Muscle of leg (tissue), 11 donors: Measurements from ENCODE around the gene RAMACL. TPM values are rescaled to one million over a fixed set of nuclear protein-coding genes. Genes with fewer than 3 reads are reported as not detected.

Experiments
- DNase-seq: peaks from one replicate; pipeline ENCODE4 v3.0.0; 2013
- H3K27ac ChIP-seq: one replicate; pipeline ENCODE4 v1.5.1; 2013; ENCODE audit warnings: mild to moderate bottlenecking, low read length, control low read depth
- H3K27me3 ChIP-seq: one replicate; pipeline ENCODE4 v1.6.1; 2013; ENCODE audit warnings: low read length; ENCODE audit not compliant: control insufficient read depth, insufficient read depth
- H3K36me3 ChIP-seq: one replicate; pipeline ENCODE4 v1.6.1; 2013; ENCODE audit warnings: low read length; ENCODE audit not compliant: control insufficient read depth, insufficient read depth
- H3K4me1 ChIP-seq: one replicate; pipeline ENCODE4 v1.6.1; 2013; ENCODE audit warnings: low read length; ENCODE audit not compliant: control insufficient read depth, insufficient read depth
- H3K4me3 ChIP-seq: one replicate; pipeline ENCODE4 v1.5.1; 2013; ENCODE audit warnings: low read length, control low read depth
- H3K9me3 ChIP-seq: replicated peaks from 2 replicates; pipeline ENCODE4 v1.6.1; 2013; ENCODE audit warnings: low read depth, low read length; ENCODE audit not compliant: control insufficient read depth
- WGBS: methylation state at CpG from one replicate; pipeline ENCODE4 v1.1.5; 2013; ENCODE audit warnings: missing lambda C conversion rate; ENCODE audit not compliant: insufficient coverage; 5-methylcytosine and 5-hydroxymethylcytosine counted together
- polyA plus RNA-seq, 8 donors: library from polyadenylated mRNA; unstranded; fragments of 120-200 nt; gene quantifications; one replicate each; pipeline versions ENCODE4 v1.2.1 to v1.2.3, GENCODE V29; 2013; ENCODE audit warnings: inconsistent platforms in 1 of 8, low replicate concordance in 1 of 8; ENCODE audit not compliant: insufficient read length in 8 of 8, insufficient read depth in 1 of 8
- total RNA-seq: library from RNA; stranded (reverse); fragments of 120-200 nt; gene quantifications from one replicate; pipeline ENCODE4 v1.2.4, GENCODE V29; 2013

The RAMACL gene
- total and polyA plus RNA-seq, 9 donors: 0.11 to 0.71 (median 0.15) TPM; not detected in 3

DNA sequence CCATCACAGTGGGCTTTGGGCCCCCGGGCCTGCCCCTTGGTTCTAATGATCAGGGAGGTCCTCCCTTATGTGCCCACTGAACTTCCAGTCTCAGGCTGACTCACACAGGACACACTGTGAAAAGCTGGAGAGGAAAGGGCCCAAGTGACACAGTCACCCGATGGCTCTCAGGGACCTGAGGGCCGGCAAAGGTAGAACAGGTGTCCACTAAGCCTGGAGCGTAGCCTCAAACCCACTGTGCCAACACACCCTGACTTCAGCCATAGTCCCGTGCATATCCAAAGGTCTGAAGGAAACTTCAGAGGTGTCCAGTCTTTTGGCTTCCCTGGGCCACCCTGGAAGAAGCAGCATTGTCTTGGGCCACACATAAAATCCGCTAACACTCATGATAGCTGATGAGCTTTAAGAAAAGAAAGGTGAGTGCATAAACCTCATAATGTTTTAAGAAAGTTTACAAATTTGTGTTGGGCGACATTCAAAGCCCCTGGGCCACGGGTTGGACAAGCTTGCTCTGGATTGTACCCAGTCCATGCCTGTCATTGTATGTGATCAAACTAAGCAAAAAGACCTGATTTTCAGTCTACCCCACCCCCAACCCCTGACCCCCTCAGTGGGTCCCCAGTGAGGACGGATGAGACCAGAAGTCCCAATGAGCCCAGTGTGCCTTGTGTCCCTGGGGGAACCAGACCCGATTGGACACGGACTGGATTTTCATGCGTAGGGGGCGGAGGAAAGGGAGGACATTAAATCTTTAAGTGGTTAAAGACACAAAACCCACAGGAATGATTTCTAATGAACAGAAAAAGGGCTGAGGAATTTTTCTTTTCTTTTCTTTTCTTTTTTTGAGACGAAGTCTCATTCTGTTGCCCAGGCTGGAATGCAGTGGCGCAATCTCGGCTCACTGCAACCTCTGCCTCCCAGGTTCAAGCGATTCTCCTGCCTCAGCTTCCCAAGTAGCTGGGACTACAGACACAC lies 6.1 kb downstream of the RAMACL start:
- Histone ChIP-seq H3K4me1 (peaks cover 42% of the 10 kb centered on the region), H3K27ac (peak overlapping the region; percentile 80), H3K36me3 (peaks cover 6% of the 10 kb centered on the region), H3K27me3 (no peaks in the 10 kb centered on the region), H3K4me3 (no peak overlapping the region), H3K9me3 (no peaks in the 10 kb centered on the region)
- 80% methylated on average over 5 of the region's 17 CpGs for WGBS
- DNase-seq: no peak

DNA sequence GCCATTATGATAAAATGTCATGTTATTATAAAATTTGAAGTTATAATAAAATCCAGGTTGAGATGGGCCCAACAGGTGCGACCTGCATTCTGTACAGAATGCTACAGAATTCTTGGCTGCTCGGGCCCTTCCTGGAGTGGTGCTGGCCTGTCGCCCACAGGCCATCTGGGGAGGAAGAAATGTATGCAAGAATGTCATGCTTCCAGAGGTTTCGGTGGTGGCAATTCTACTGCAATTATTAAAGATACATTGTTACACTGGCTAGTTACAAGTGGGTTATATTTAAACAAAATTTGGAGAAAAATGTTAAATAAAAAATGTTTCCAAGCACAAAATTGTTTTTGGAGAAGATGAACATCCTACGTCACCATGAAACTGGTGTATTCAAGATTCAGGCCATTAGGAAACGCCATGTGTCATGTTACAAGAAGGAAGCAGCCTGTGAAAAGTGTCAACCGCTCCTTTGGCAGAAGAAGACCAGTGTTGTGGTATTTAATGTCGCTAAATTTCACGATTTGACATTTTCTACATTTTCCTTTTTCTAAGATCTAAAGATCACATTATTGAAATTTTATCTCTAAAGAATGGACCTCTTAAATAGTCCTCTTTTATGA lies 7.1 kb downstream of the RAMACL start:
- WGBS: no CpG with 5 or more reads among the region's 9 CpGs
- peak; percentile 65 for DNase-seq
- Histone ChIP-seq H3K36me3 (peaks cover 6% of the 10 kb centered on the region), H3K9me3 (no peaks in the 10 kb centered on the region), H3K4me3 (no peak overlapping the region), H3K4me1 (peaks cover 42% of the 10 kb centered on the region), H3K27me3 (no peaks in the 10 kb centered on the region), H3K27ac (peak overlapping the region; percentile 80)

- H3K4me3 ChIP-seq: no peak overlapping the region
- peaks cover 40% of the 10 kb centered on the region for H3K4me1 ChIP-seq
- no peak for DNase-seq
- no peaks in the 10 kb centered on the region for H3K9me3 ChIP-seq
- H3K36me3 ChIP-seq: peaks cover 2% of the 10 kb centered on the region
- no peaks in the 10 kb centered on the region for H3K27me3 ChIP-seq
- peak overlapping the region; percentile 72 for H3K27ac ChIP-seq
- 89% methylated on average over 9 of the region's 15 CpGs for WGBS
Observed at GRCh38 chr6:166578536-166579236, 7.8 kb downstream of the RAMACL start.

- no peak overlapping the region for H3K4me3 ChIP-seq
- H3K27me3 ChIP-seq: no peaks in the 10 kb centered on the region
- H3K9me3 ChIP-seq: no peaks in the 10 kb centered on the region
- peaks cover 30% of the 10 kb centered on the region for H3K4me1 ChIP-seq
- DNase-seq: no peak
- WGBS: 81% methylated on average over 8 of the region's 11 CpGs
- peaks cover 2% of the 10 kb centered on the region for H3K36me3 ChIP-seq
- no peak overlapping the region for H3K27ac ChIP-seq
Observed at GRCh38 chr6:166575205-166575604, 11.3 kb downstream of the RAMACL start.

DNA sequence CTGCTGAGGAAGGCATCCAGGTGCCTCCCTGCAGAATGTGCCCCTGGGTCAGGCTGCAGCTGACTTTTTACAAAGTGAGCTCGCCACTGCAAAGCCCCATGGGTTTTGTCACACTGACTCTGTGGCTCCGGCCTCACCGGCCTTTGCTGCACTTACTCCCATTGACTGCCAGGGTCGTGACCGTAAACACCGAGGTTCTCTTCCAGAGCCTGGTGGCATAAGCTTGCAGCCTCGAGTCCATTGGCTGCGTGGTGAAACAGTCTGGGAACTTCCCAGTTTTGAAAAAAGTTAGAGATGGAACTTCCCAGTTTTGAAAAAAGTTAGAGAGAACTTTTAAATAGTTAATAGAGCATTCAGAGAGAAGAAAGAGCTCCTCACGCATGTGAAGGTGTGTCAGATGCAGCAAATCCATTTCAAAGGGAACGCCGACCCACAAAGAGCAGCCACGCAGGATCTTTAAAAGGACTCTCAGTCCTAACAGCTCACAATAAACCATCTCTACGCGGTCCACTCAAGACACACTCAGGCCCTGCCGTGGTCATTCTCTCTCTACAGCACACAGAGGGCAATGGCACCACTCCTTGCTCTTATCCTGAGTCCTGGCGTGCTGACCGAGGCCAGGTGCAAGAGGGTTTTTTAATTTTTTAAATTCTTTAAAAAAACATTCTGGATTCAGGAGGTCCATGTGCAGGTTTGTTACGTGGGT lies 12.8 kb downstream of the RAMACL start:
- 55% methylated on average over 9 of the region's 18 CpGs for WGBS
- no peak overlapping the region for H3K4me3 ChIP-seq
- no peak for DNase-seq
- H3K36me3 ChIP-seq: peaks cover 2% of the 10 kb centered on the region
- H3K27ac ChIP-seq: no peak overlapping the region
- peaks cover 22% of the 10 kb centered on the region for H3K4me1 ChIP-seq
- H3K9me3 ChIP-seq: no peaks in the 10 kb centered on the region
- no peaks in the 10 kb centered on the region for H3K27me3 ChIP-seq

- H3K4me1 ChIP-seq: peaks cover 15% of the 10 kb centered on the region
- no peaks in the 10 kb centered on the region for H3K9me3 ChIP-seq
- WGBS: 40% methylated on average over 14 of the region's 18 CpGs
- H3K27ac ChIP-seq: peak overlapping the region; percentile 66
- peaks cover 2% of the 10 kb centered on the region for H3K36me3 ChIP-seq
- no peak overlapping the region for H3K4me3 ChIP-seq
- H3K27me3 ChIP-seq: no peaks in the 10 kb centered on the region
- DNase-seq: peak; percentile 53
Observed at GRCh38 chr6:166572370-166573261, 13.9 kb downstream of the RAMACL start.

DNA sequence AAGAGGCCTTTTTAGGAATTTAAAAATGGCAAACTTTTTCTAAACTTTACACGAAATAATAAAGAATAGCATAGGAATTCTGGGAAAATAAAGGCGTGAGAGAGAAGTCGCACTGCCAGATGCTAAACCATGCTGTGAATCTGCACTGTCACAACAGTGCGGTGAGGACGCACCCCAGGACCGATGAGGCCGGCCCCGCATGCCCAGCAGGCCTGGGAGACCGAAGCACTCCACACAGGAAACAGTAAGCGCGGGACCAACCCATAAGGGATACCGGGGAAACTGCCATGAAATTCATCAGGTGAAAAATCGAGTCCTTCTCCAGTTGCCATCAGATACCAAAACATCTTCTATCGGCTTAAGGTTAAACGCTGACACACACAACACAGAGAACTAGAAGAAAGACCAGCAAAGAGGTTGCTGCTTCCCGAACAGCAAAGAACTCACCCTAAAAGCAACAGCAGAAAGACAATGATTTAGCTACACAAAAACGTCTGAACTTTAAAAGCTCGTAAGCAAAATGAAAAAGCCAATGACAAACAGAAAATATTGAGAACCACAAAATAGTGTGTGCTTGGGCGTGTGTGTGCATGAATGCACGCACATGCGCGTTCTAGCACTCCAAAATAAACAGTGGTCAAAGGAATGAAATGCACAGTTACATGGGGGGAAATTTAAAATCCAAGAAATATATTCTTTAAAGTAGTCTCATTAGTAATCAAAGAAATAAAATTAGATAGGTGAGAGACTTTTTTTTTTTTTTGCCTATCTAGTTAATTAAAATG lies 15.4 kb downstream of the RAMACL start:
- peaks cover 26% of the 10 kb centered on the region for H3K4me1 ChIP-seq
- H3K9me3 ChIP-seq: no peaks in the 10 kb centered on the region
- no peak for DNase-seq
- no peaks in the 10 kb centered on the region for H3K27me3 ChIP-seq
- no peak overlapping the region for H3K4me3 ChIP-seq
- no peaks in the 10 kb centered on the region for H3K36me3 ChIP-seq
- no peak overlapping the region for H3K27ac ChIP-seq
- 80% methylated on average over 20 of the region's 22 CpGs for WGBS

DNA sequence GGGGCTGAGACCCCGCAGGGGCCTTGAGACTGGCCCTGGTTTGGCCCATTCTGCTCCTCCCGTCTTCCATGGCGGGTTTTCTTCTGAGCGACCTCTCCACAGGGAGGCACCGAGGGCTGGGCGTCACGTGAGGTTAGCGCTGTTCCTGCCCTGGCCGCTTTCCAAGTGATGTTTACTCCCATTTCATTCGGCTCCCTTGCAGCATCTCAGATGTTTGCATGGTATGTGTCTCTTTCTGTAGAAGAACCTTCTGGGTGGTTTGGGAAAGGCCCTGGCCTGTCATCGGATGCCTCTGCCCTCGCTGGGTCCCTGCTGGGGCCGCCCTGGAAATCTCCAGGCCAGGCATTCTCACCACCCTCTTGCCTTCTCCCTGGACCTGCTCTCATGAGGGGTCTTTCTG lies 17.3 kb downstream of the RAMACL start:
- Histone ChIP-seq H3K4me1 (peaks cover 45% of the 10 kb centered on the region), H3K4me3 (no peak overlapping the region), H3K9me3 (no peaks in the 10 kb centered on the region), H3K27me3 (no peaks in the 10 kb centered on the region), H3K27ac (no peak overlapping the region), H3K36me3 (no peaks in the 10 kb centered on the region)
- DNase-seq: no peak
- 90% methylated on average over 9 of the region's 13 CpGs for WGBS
